Activated B cell treated with CpG ODN at 0.5 μM for 24 hours (primary cell): ENCODE results near the gene BCCIP. TPM values are rescaled to one million over a fixed set of nuclear protein-coding genes. Genes with fewer than 3 reads are reported as not detected.

Source experiments
- ATAC-seq: fragments of 200-7000 bp; cut with Tn5 transposase; one replicate; pipeline ENCODE4 v1.10.0; 2021; ENCODE audit warnings: low read depth, mild to moderate bottlenecking, moderate library complexity
- CTCF ChIA-PET: fragments of 350-600 bp; sonication (Branson Sonifier 250); formaldehyde crosslinking; loops from one replicate; lab custom pipeline; 2021; ENCODE audit warnings: antibody characterized with exemption; lab: Charles Lee
- POLR2A ChIA-PET: fragments of 350-600 bp; sonication (Branson Sonifier 250); formaldehyde crosslinking; loops from one replicate; lab custom pipeline; 2021; ENCODE audit warnings: antibody characterized with exemption; lab: Charles Lee
- DNase-seq: peaks from one replicate; pipeline ENCODE4 v3.0.0; 2022
- H3K27ac Mint-ChIP-seq: one replicate; pipeline ENCODE4 v1.8.0; 2020; ENCODE audit warnings: mixed read lengths
- H3K27me3 Mint-ChIP-seq: one replicate; pipeline ENCODE4 v1.8.0; 2021; ENCODE audit warnings: mixed read lengths
- H3K36me3 Mint-ChIP-seq: one replicate; pipeline ENCODE4 v1.8.0; 2021; ENCODE audit warnings: low read depth, mixed read lengths
- H3K4me1 Mint-ChIP-seq: one replicate; pipeline ENCODE4 v1.8.0; 2021; ENCODE audit warnings: mixed read lengths
- H3K4me3 Mint-ChIP-seq: one replicate; pipeline ENCODE4 v1.8.0; 2020; ENCODE audit warnings: mild to moderate bottlenecking, mixed read lengths
- H3K9me3 Mint-ChIP-seq: one replicate; pipeline ENCODE4 v1.8.0; 2020; ENCODE audit warnings: mixed read lengths
- CTCF ChIP-seq: fragments of 200-600 bp; IDR thresholded peaks from one replicate; pipeline ENCODE4 v1.8.0; 2022; ENCODE audit warnings: antibody characterized with exemption, mild to moderate bottlenecking
- intact Hi-C: fragments of 100-400 bp; cut with micrococcal nuclease; formaldehyde crosslinking; loops from one replicate; pipeline ENCODE4 v1.15.1; 2024
- total RNA-seq: library from RNA; stranded (reverse); gene quantifications from 2 replicates; pipeline ENCODE4 v1.2.3, GENCODE V29; 2022

Gene BCCIP
- total RNA-seq, 1 donor from 2014 or later = 63.6 TPM

DNA sequence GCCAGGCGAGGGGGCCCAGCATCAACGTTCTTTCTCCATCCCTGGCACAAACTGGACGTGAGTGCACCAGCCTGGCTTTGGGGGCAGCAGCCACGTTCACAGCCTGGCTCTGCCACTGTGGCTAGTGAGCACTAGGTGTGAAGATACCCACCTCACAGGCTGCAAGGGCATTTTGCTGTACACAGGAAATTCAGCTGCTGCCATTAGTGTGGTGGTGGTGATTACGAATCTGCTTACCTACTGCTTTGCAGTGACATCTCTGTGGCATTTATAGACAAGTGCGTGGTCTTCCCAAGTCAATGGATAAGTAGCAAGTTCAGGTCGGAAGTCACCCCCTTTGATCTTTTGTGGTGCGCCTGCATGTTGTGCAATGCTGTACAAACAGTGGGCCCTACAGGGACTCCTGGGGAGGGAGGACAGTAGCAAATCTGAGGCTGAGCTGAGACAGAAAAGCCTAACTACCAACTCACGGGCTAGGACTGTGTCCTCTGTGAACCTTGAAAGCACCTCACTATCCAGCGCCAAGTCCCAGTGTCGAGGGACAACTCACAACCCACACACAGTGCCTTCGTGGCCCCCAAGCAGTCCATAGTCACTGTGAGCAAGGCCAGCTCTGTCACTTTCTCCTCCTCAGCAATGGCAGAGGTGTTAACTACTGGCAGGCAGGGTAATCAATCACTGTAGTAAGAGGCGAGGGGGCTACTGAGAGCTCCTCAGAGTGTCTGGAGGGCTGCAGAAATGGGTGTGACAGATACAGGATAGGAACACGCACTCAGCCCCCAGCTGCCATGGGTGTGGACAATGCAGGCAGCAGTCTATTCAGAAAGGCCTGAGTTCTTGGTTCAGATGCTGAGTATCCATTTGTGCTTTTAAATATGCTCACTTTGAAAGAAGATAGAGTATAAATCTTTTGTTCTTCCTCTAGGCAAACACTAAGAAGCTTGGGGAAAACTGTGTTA is 30.7 kb upstream of the BCCIP start:
- no peaks in the 10 kb centered on the region for H3K4me1 Mint-ChIP-seq
- H3K27me3 Mint-ChIP-seq = no peaks in the 10 kb centered on the region
- ATAC-seq (no peak), DNase-seq (no peak)
- peaks cover 76% of the 10 kb centered on the region for H3K36me3 Mint-ChIP-seq
- POLR2A ChIA-PET = no interaction called here
- H3K27ac Mint-ChIP-seq = no peak overlapping the region
- CTCF ChIA-PET = no interaction called here
- intact Hi-C loops = no loop called here
- no peak for TF ChIP-seq CTCF
- H3K9me3 Mint-ChIP-seq = no peaks in the 10 kb centered on the region
- no peak overlapping the region for H3K4me3 Mint-ChIP-seq

DNA sequence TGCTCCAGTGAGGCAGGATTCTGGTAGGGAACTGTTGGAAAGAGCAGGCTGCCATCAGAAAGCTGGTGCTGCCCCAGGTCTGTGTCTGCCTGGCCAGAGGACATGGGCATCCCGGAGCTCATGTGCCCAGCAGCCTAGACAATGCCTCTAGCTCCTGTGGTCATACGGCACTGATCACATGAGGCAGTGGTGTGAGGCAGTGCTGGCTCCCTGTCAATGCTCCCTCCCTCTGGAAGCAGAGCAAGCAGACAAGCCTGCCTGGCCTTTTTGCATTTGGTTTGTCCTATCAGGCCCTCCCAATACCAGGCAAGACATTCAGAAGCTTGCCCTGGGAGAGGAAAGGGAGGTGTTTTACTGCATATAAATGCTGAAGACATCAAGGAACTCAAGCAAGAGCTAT is 28.2 kb upstream of the BCCIP start:
- no peaks in the 10 kb centered on the region for H3K27me3 Mint-ChIP-seq
- no peak for DNase-seq
- TF ChIP-seq CTCF = no peak
- ChIA-PET POLR2A (no interaction called here), CTCF (no interaction called here)
- no peaks in the 10 kb centered on the region for H3K9me3 Mint-ChIP-seq
- H3K4me3 Mint-ChIP-seq = no peak overlapping the region
- H3K4me1 Mint-ChIP-seq = no peaks in the 10 kb centered on the region
- ATAC-seq = no peak
- H3K27ac Mint-ChIP-seq = no peak overlapping the region
- peaks cover 71% of the 10 kb centered on the region for H3K36me3 Mint-ChIP-seq
- intact Hi-C loops = no loop called here

DNA sequence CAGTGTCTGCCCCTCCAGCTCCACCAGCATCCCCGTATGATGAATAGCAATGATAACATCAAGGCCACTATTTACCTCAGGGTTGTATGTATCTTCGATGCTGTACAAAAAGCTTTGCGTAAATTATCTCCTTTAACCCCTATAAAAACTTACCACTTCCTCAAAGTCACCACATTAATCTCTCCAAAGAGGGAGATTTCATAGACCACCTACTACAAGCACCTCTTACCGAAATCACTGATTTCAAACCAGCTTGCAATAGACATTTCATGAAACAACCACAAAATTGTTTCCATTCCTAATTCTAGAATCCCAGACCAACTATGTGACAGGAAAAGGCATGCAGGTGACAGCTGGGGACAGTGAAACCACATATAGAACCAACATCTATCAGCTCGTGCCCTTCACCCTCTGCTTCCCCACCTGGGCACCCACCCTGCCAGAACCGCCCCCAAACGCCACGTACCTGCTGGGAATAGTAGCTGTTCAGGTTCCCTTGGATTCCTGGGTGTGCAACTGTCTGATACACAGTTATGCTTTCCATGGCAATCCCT is 27.6 kb upstream of the BCCIP start:
- TF ChIP-seq CTCF = no peak
- no peak overlapping the region for H3K4me3 Mint-ChIP-seq
- DNase-seq (no peak), ATAC-seq (no peak)
- no peaks in the 10 kb centered on the region for H3K27me3 Mint-ChIP-seq
- H3K4me1 Mint-ChIP-seq = no peaks in the 10 kb centered on the region
- no peaks in the 10 kb centered on the region for H3K9me3 Mint-ChIP-seq
- peaks cover 72% of the 10 kb centered on the region for H3K36me3 Mint-ChIP-seq
- H3K27ac Mint-ChIP-seq = no peak overlapping the region
- ChIA-PET CTCF (no interaction called here), POLR2A (no interaction called here)
- intact Hi-C loops = no loop called here

DNA sequence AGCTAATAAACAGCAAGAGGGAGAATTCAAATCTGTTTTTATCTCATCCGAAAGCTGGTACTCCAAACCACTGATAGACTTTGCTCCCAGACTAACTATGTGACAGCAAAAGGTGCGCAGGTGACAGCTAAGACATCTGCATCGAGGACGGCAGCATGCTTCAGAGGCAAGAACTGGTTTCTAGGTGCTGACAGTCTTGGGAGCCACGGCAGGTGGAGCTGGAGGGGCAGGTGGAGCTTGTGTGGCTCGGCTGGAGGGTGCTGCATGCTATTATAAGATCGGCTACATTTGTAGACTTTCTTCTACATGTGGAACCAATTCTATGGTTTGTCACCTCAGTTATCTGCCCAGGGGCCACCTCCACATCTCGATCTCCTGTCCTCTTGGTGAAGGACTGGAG is 25.9 kb upstream of the BCCIP start:
- no peak overlapping the region for H3K4me3 Mint-ChIP-seq
- DNase-seq (no peak), ATAC-seq (no peak)
- ChIA-PET CTCF (no interaction called here), POLR2A (no interaction called here)
- H3K36me3 Mint-ChIP-seq = peaks cover 71% of the 10 kb centered on the region
- H3K9me3 Mint-ChIP-seq = no peaks in the 10 kb centered on the region
- H3K27ac Mint-ChIP-seq = no peak overlapping the region
- no peak for TF ChIP-seq CTCF
- intact Hi-C loops = no loop called here
- no peaks in the 10 kb centered on the region for H3K4me1 Mint-ChIP-seq
- no peaks in the 10 kb centered on the region for H3K27me3 Mint-ChIP-seq

GRCh38 chr10:125797994-125798662 is 25.2 kb upstream of the BCCIP start:
- intact Hi-C loops = no loop called here
- no peak for TF ChIP-seq CTCF
- no peaks in the 10 kb centered on the region for H3K4me1 Mint-ChIP-seq
- no peak for DNase-seq
- H3K4me3 Mint-ChIP-seq = no peak overlapping the region
- no peaks in the 10 kb centered on the region for H3K27me3 Mint-ChIP-seq
- no peak overlapping the region for H3K27ac Mint-ChIP-seq
- ChIA-PET POLR2A (no interaction called here), CTCF (no interaction called here)
- H3K36me3 Mint-ChIP-seq = peaks cover 68% of the 10 kb centered on the region
- no peak for ATAC-seq
- H3K9me3 Mint-ChIP-seq = no peaks in the 10 kb centered on the region
